Measurements from ENCODE around the gene IFNGR2. TPM values are rescaled to one million over a fixed set of nuclear protein-coding genes. Genes with fewer than 3 reads are reported as not detected.
"Not testable (repeated sequence)": the region's sequence is repeated elsewhere in the genome, so short reads cannot be mapped to it uniquely, and the experiment has no call there.

Gene IFNGR2, protein sequence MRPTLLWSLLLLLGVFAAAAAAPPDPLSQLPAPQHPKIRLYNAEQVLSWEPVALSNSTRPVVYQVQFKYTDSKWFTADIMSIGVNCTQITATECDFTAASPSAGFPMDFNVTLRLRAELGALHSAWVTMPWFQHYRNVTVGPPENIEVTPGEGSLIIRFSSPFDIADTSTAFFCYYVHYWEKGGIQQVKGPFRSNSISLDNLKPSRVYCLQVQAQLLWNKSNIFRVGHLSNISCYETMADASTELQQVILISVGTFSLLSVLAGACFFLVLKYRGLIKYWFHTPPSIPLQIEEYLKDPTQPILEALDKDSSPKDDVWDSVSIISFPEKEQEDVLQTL
- 69.9 TPM for polyA plus RNA-seq (2012; ENCODE audit: missing spikeins)

DNA sequence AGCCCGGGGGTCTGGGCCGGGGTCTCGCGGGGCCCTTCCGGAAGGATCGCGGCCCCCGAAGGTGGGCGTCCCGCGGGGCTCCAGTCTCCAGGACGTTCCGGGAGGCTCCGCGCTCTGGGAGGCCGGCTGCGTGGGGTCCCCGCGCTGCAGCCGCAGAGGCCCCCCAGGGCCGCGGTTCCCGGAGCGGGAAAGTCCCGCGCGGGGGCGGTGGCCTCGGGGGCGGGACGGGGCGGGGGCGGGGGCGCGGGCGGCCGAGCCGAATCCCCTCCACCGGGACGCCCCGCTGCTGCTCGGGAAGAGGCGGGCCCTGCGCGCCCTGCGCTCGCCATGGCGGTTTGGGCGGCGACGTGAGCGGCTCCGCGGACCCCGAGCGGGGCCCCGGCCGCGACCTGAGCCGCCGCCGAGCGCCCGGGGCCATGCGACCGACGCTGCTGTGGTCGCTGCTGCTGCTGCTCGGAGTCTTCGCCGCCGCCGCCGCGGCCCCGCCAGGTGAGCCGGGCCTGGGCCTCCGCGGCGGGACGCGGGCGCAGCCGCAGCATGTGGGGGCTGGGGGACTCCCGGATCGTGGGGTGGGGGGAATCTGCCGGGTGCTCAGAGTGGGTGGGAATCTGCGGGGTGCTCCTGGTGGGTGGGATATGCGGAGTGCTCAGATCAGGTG, at the start of gene IFNGR2:
IFNGR2 (plus strand) TSS at position 286 of the 658 bp plus-strand sequence; CDS start at position 417, 131 bp downstream.
- TF ChIP-seq POLR2A (IDR thresholded peaks at IDR 0.05; ENCODE audit: low read depth, low read length) (no peak; the same call in 1 of the 2 replicates), TAF1 (IDR thresholded peaks at IDR 0.05; ENCODE audit: borderline replicate concordance, low read depth, low read length) (peak; percentile 31; the same call in 1 of the 2 replicates), POLR2AphosphoS5 (IDR thresholded peaks at IDR 0.05; ENCODE audit: low read depth, low read length) (no peak)
- DNase-seq (ENCODE audit: insufficient read length) (peak; percentile 66), FAIRE-seq (no peak)

DNA sequence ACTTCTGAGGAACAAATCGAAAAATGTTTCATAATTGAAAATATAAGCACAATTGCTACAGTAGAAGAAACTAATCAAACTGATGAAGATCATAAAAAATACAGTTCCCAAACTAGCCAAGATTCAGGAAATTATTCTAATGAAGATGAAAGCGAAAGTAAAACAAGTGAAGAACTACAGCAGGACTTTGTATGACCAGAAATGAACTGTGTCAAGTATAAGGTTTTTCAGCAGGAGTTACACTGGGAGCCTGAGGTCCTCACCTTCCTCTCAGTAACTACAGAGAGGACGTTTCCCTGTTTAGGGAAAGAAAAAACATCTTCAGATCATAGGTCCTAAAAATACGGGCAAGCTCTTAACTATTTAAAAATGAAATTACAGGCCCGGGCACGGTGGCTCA, 47.9 kb upstream of the IFNGR2 start:
- FAIRE-seq (no peak), DNase-seq (ENCODE audit: insufficient read length) (no peak)
- TF ChIP-seq POLR2AphosphoS5 (IDR thresholded peaks at IDR 0.05; ENCODE audit: low read depth, low read length), result no peak
- no peak for TF ChIP-seq POLR2A (IDR thresholded peaks at IDR 0.05; ENCODE audit: low read depth, low read length)
- TF ChIP-seq TAF1 (IDR thresholded peaks at IDR 0.05; ENCODE audit: borderline replicate concordance, low read depth, low read length), result no peak

DNA sequence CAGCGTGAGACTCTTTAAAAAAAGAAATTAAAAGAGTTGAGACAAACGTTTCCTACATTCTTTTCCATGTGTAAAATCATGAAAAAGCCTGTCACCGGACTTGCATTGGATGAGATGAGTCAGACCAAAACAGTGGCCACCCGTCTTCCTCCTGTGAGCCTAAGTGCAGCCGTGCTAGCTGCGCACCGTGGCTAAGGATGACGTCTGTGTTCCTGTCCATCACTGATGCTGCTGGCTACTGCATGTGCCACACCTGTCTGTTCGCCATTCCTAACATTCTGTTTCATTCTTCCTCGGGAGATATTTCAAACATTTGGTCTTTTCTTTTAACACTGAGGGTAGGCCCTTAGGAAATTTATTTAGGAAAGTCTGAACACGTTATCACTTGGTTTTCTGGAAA, 47.2 kb upstream of the IFNGR2 start:
- DNase-seq (ENCODE audit: insufficient read length), result no peak
- no peak for FAIRE-seq
- TF ChIP-seq POLR2AphosphoS5 (IDR thresholded peaks at IDR 0.05; ENCODE audit: low read depth, low read length) (no peak), TAF1 (IDR thresholded peaks at IDR 0.05; ENCODE audit: borderline replicate concordance, low read depth, low read length) (no peak), POLR2A (IDR thresholded peaks at IDR 0.05; ENCODE audit: low read depth, low read length) (no peak)

DNA sequence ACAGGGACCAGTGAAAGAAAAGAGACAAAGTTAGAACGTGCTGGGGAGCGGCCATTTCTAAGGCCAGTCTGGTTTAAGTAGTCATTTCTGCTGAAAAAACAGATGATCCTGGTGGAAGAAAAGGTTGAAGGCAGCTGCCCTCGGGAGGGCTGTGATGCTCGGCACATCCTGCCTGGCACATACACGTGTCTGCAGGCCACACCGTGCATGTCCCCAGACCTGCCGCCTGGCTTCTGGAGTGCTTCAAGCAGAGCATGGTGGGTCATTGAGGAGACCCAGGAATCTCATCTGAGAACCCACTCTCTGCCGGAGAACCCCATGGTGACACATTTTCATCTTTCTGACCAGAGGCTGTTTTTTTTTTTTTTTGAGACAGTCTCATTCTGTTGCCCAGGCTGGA, 46.0 kb upstream of the IFNGR2 start:
- FAIRE-seq (no peak), DNase-seq (ENCODE audit: insufficient read length) (no peak)
- no peak for TF ChIP-seq TAF1 (IDR thresholded peaks at IDR 0.05; ENCODE audit: borderline replicate concordance, low read depth, low read length)
- TF ChIP-seq POLR2A (IDR thresholded peaks at IDR 0.05; ENCODE audit: low read depth, low read length), result no peak

DNA sequence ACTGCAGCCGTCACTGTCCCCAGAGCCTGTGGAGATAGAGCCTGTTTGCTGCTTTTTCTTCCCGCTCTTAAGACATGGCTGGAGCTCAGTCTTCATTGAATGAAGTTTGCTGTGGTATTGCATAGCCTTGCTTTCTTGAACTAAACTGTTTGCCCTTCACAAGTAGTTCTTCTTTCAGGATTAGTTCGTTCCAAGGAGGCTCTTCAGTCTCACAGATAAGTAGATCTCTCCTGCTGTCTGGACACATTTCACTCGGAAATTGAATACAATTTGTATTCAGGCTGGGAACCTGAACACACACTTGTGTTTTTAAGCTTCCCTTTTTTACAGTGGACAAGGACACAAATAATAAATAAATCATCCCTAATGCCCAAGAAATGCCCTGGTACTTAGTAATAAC, 43.8 kb upstream of the IFNGR2 start:
- no peak for TF ChIP-seq TAF1 (IDR thresholded peaks at IDR 0.05; ENCODE audit: borderline replicate concordance, low read depth, low read length)
- no peak for TF ChIP-seq POLR2A (IDR thresholded peaks at IDR 0.05; ENCODE audit: low read depth, low read length)
- no peak for TF ChIP-seq POLR2AphosphoS5 (IDR thresholded peaks at IDR 0.05; ENCODE audit: low read depth, low read length)
- FAIRE-seq (no peak), DNase-seq (ENCODE audit: insufficient read length) (no peak)

DNA sequence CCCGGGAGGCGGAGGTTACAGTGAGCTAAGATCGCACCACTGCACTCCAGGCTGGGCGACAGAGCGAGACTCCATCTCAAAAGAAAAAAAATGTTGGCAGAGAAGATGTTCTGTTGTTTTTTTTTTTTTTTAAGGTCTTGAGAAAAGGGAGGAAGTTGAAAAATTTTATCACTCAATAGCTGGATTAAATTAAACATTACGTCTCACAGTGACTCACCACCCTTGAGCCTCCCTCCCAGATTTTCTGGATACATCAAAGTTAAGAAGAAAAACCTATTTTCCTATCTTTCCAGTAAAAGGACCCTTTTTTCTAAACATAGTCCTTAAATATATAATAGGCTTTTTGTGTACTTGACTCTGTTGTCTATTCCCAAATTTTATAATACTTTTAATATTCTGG, 42.9 kb upstream of the IFNGR2 start:
- no peak for FAIRE-seq
- DNase-seq (ENCODE audit: insufficient read length), result no peak
- no peak for TF ChIP-seq POLR2A (IDR thresholded peaks at IDR 0.05; ENCODE audit: low read depth, low read length)
- TF ChIP-seq TAF1 (IDR thresholded peaks at IDR 0.05; ENCODE audit: borderline replicate concordance, low read depth, low read length), result no peak
- no peak for TF ChIP-seq POLR2AphosphoS5 (IDR thresholded peaks at IDR 0.05; ENCODE audit: low read depth, low read length)

DNA sequence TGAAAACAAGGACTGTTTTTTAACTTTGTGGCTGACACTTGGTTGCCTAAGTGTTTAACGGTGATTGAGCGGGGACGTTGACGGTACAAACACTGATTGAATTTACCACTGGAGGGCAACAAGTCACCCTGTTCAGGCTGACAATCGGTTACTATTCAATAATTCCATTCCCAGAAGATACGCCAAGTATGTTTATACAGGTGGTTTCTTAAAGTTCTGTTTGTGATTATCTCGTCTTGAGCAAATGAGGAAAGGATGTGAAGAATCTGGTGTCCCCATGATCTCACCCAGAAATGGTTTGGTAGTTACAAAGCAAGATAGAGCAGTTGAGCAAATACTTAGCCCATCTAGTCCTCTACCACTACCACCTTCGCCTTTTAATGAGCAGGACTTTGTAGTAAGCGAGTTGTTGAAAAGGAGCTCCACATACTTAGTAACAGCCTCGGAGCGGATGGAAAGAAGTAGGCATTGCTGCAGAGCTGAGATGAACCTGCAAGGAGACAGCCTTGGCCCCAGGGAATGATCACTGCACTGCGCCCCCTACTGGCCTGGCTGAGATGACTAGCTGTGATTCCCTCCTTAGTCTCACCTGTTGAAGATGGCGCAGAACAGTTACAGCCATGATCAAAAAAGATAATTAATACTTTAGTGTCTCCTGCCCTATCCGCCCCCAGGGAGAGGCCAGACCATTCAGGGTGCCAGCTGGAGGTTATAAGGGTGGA, 42.2 kb upstream of the IFNGR2 start:
- TF ChIP-seq POLR2AphosphoS5 (IDR thresholded peaks at IDR 0.05; ENCODE audit: low read depth, low read length) (0 out of 2 replicates have a peak, but pooled peaks have one; percentile 47), TAF1 (IDR thresholded peaks at IDR 0.05; ENCODE audit: borderline replicate concordance, low read depth, low read length) (no peak), POLR2A (IDR thresholded peaks at IDR 0.05; ENCODE audit: low read depth, low read length) (no peak; the same call in 1 of the 2 replicates)
- peak; percentile 95 for FAIRE-seq
- peak; percentile 49 for DNase-seq (ENCODE audit: insufficient read length)

DNA sequence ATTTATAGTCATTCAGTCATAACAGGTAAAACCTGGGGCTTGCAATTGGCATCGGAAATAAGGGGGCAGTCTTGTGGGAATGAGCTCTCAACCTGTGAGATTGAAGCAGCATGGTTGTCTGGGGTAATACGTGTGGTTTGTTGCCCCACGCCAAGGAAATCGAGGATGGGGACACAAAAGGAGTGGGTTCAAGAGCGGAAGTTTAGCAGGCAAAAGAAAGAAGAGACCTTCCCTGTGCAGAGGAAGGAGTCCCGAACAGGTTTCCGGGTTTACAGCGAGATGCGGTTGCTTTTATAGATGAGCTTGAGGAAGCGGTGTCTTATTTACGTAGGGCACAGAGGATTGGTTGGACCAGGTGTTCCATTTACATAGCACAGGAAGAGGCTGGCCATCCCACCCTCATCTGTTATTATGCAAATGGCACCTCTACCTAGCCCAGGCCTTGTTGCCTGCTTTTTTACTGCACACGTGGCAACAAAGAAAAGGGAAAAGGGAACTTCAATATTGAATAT, 41.1 kb upstream of the IFNGR2 start:
- FAIRE-seq (peak; percentile 78), DNase-seq (ENCODE audit: insufficient read length) (no peak)
- TF ChIP-seq POLR2AphosphoS5 (IDR thresholded peaks at IDR 0.05; ENCODE audit: low read depth, low read length), result peak; percentile 98
- peak; percentile 98 for TF ChIP-seq POLR2A (IDR thresholded peaks at IDR 0.05; ENCODE audit: low read depth, low read length)
- peak; percentile 76; the same call in 1 of the 2 replicates for TF ChIP-seq TAF1 (IDR thresholded peaks at IDR 0.05; ENCODE audit: borderline replicate concordance, low read depth, low read length)

DNA sequence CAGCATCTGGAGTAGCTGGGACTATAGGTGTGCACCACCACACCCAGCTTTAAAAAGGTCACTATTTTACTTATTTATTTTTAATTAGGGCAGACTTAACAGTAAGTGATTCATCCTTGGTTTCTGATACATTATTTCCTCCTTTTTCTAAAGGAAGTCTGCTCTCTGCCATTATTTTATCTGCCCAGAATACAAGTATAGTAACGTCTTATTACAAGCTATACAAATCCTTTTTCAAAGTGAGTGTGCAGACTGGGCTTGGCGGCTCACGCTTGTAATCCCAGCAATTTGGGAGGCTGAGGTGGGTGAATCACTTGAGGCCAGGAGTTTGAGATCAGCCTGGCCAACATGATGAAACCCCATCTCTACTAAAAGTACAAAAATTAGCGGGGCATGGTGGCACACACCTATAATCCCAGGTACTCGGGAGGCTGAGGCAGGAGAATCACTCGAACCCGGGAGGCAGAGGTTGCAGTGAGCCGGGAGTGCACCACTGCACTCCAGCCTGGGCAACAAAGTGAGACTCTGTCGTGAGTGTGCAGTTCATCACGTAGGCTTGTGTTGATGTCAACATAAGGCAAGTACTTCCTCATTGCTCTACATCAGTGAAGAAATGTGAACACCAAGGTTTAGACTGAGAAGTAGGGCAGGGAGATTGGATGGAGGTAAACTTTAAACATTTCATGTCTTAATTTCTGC, 39.2 kb upstream of the IFNGR2 start:
- not testable (repeated sequence) for DNase-seq (ENCODE audit: insufficient read length); FAIRE-seq

DNA sequence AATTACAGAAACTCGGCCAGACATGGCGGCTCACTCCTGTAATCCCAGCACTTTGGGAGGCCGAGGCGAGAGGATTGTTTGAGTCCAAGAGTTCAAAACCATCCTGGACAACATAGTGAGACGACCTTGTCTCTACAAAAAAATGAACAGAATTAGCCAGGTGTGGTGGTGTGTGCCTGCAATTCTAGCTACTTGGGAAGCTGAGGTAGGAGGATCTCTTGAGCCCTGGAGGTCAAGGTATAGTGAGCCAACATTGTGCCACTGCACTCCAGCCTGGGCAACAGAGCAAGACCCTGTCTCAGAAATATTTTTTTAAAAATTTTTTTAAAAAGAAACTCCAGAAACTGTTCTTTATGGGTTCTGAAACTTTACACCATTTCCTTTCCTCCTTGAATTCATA, 38.4 kb upstream of the IFNGR2 start:
- no peak for FAIRE-seq
- no peak for DNase-seq (ENCODE audit: insufficient read length)
- no peak for TF ChIP-seq POLR2A (IDR thresholded peaks at IDR 0.05; ENCODE audit: low read depth, low read length)
- TF ChIP-seq TAF1 (IDR thresholded peaks at IDR 0.05; ENCODE audit: borderline replicate concordance, low read depth, low read length), result no peak
- TF ChIP-seq POLR2AphosphoS5 (IDR thresholded peaks at IDR 0.05; ENCODE audit: low read depth, low read length), result no peak

Data from GM12892 (cell line).